OCI-LY7 (cell line): ENCODE data around the gene COL3A1.

ENCODE experiments used
- CTCF ChIP-seq: fragments of 200-600 bp; sonication (generic); conservative IDR thresholded peaks from 2 replicates; pipeline ENCODE4 v1.5.1; 2014; ENCODE audit warnings: mild to moderate bottlenecking, antibody characterized with exemption, low read length, moderate library complexity, mixed read lengths
- EZH2phosphoT487 ChIP-seq: fragments of 200-600 bp; sonication (generic); IDR thresholded peaks from 2 replicates; pipeline ENCODE4 v1.6.1; 2018; ENCODE audit warnings: low read depth, borderline replicate concordance, mild to moderate bottlenecking, mixed run types, antibody characterized with exemption, low read length, moderate library complexity, mixed read lengths

GRCh38 chr2:188949046-188949818 is 24.9 kb upstream of the COL3A1 start:
- no peak for TF ChIP-seq CTCF
- no peak for TF ChIP-seq EZH2phosphoT487
